Measurements from ENCODE around the gene SESN3. TPM values are rescaled to one million over a fixed set of nuclear protein-coding genes. Genes with fewer than 3 reads are reported as not detected.
"Not testable (repeated sequence)": the region's sequence is repeated elsewhere in the genome, so short reads cannot be mapped to it uniquely, and the experiment has no call there.

SESN3 gene
- polyA plus RNA-seq, 1 of the 3 experiments (the other 2 are of a cell fraction) = 1.7 TPM

DNA sequence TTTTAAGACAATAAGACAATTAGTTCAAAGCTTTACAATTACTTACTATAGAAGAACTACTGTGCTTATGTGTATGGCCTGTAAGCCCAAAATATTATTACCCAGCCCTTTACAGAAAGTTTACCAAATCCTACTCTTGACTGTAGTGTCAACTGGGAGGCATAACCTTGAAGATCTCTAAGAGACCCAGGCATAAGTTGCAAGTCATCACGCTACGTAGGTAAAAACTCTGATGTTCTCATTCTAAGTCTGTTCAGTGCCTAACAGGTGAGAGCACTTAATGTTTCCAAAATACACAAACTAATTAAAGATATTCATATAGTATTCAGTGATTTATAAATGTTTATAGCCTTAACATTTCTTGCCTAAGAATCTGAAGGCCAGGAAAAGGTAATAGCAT, 12.9 kb downstream of the SESN3 start:
- WGBS (ENCODE audit: low lambda C conversion rate) = 94% methylated on average over 2 of the region's 2 CpGs
- Histone ChIP-seq H3K9ac (no peak overlapping the region), H4K20me1 (ENCODE audit: insufficient read depth) (no peaks in the 10 kb centered on the region), H3K79me2 (ENCODE audit: insufficient read depth) (no peaks in the 10 kb centered on the region; the same call in 1 of the 2 replicates), H3K9me3 (no peaks in the 10 kb centered on the region), H3F3A (replicated peaks; ENCODE audit: insufficient read depth) (no peaks in the 10 kb centered on the region), H3K36me3 (replicated peaks in 1 of 2; ENCODE audit: control insufficient read depth in 1 of 2, insufficient read depth in 2 of 2, low read length in 1 of 2) (no peaks in the 10 kb centered on the region), H3K9me2 (no peaks in the 10 kb centered on the region), H2AFZ (ENCODE audit: low read depth) (no peak overlapping the region), H3K4me1 (ENCODE audit: control insufficient read depth in 1 of 2, insufficient read depth in 2 of 2, low read depth in 1 of 2, low read length in 1 of 2) (no peaks in the 10 kb centered on the region), H3K27me3 (ENCODE audit: insufficient read depth) (no peaks in the 10 kb centered on the region), H3K4me2 (no peak overlapping the region), H3K4me3 (ENCODE audit: low read depth in 2 of 2, low read length in 1 of 2) (no peak overlapping the region), H3K27ac (ENCODE audit: low read depth in 2 of 2, low read length in 1 of 2) (no peak overlapping the region)
- POLR2A ChIA-PET = no interaction called here
- CTCF ChIA-PET = no interaction called here
- DNase-seq = no peak
- no peak for TF ChIP-seq GATA2 (CRISPR knock-in tag; IDR thresholded peaks at IDR 0.05)
- TF ChIP-seq, protein P1, sequence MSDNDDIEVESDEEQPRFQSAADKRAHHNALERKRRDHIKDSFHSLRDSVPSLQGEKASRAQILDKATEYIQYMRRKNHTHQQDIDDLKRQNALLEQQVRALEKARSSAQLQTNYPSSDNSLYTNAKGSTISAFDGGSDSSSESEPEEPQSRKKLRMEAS (IDR thresholded peaks at IDR 0.05; ENCODE audit: low read depth) = no peak
- no peak for TF ChIP-seq ELF1 (IDR thresholded peaks at IDR 0.05)
- TF ChIP-seq RFX5 (IDR thresholded peaks at IDR 0.05; ENCODE audit: low read length) = no peak
- no peak for TF ChIP-seq SIN3A (IDR thresholded peaks at IDR 0.05; ENCODE audit: borderline replicate concordance, low read depth, low read length)

DNA sequence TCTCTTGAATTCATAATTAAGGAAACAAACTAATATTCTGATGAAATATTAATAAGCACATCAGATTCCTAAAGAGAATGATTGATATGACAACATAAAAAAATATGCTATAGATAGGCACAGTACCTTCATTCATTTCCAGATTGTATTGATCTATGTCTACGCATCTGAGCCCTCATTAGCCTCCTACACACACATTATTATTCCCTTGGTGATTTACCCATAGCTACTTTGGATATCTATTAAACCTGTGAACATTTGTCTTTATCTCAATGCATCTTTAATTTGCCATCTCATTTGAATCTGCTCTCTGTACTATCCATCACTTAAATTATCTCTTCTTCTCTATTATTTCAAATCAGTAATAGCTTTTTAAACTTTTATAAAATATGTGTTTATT, 18.4 kb downstream of the SESN3 start:
- ChIA-PET POLR2A (no interaction called here), CTCF (interaction anchor here (0.8 to 2.1 kb wide), 3 partner anchors 11 to 493 kb away, joined by 3 to 6 read pairs (median 5); no protein-coding TSS in a partner anchor)
- Histone ChIP-seq H3K4me2 (no peak overlapping the region), H3K27ac (ENCODE audit: low read depth in 2 of 2, low read length in 1 of 2) (no peak overlapping the region), H3K9me3 (no peaks in the 10 kb centered on the region), H3K79me2 (ENCODE audit: insufficient read depth) (no peaks in the 10 kb centered on the region), H3K4me1 (ENCODE audit: control insufficient read depth in 1 of 2, insufficient read depth in 2 of 2, low read depth in 1 of 2, low read length in 1 of 2) (peaks cover 0 to 4% of the 10 kb centered on the region in 2 experiments; a peak in 2 of 4 replicates), H3K4me3 (ENCODE audit: low read depth in 2 of 2, low read length in 1 of 2) (no peak overlapping the region), H3K9me2 (no peaks in the 10 kb centered on the region), H4K20me1 (ENCODE audit: insufficient read depth) (no peaks in the 10 kb centered on the region), H2AFZ (ENCODE audit: low read depth) (no peak overlapping the region), H3K36me3 (replicated peaks in 1 of 2; ENCODE audit: control insufficient read depth in 1 of 2, insufficient read depth in 2 of 2, low read length in 1 of 2) (no peaks in the 10 kb centered on the region), H3K9ac (no peak overlapping the region), H3K27me3 (ENCODE audit: insufficient read depth) (no peaks in the 10 kb centered on the region), H3F3A (replicated peaks; ENCODE audit: insufficient read depth) (no peaks in the 10 kb centered on the region)
- 42% methylated on average over 1 of the region's 1 CpG for WGBS (ENCODE audit: low lambda C conversion rate)
- DNase-seq = no peak
- TF ChIP-seq, protein P2, sequence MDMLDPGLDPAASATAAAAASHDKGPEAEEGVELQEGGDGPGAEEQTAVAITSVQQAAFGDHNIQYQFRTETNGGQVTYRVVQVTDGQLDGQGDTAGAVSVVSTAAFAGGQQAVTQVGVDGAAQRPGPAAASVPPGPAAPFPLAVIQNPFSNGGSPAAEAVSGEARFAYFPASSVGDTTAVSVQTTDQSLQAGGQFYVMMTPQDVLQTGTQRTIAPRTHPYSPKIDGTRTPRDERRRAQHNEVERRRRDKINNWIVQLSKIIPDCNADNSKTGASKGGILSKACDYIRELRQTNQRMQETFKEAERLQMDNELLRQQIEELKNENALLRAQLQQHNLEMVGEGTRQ (IDR thresholded peaks at IDR 0.05; ENCODE audit: borderline replicate concordance, low read depth, low read length) = no peak
- TF ChIP-seq RCOR1 (IDR thresholded peaks at IDR 0.05; ENCODE audit: low read length) (no peak), TCF12 (IDR thresholded peaks at IDR 0.05) (no peak)
- TF ChIP-seq, protein P3, sequence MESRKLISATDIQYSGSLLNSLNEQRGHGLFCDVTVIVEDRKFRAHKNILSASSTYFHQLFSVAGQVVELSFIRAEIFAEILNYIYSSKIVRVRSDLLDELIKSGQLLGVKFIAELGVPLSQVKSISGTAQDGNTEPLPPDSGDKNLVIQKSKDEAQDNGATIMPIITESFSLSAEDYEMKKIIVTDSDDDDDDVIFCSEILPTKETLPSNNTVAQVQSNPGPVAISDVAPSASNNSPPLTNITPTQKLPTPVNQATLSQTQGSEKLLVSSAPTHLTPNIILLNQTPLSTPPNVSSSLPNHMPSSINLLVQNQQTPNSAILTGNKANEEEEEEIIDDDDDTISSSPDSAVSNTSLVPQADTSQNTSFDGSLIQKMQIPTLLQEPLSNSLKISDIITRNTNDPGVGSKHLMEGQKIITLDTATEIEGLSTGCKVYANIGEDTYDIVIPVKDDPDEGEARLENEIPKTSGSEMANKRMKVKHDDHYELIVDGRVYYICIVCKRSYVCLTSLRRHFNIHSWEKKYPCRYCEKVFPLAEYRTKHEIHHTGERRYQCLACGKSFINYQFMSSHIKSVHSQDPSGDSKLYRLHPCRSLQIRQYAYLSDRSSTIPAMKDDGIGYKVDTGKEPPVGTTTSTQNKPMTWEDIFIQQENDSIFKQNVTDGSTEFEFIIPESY (IDR thresholded peaks at IDR 0.05; ENCODE audit: borderline replicate concordance, low read depth) = no peak

DNA sequence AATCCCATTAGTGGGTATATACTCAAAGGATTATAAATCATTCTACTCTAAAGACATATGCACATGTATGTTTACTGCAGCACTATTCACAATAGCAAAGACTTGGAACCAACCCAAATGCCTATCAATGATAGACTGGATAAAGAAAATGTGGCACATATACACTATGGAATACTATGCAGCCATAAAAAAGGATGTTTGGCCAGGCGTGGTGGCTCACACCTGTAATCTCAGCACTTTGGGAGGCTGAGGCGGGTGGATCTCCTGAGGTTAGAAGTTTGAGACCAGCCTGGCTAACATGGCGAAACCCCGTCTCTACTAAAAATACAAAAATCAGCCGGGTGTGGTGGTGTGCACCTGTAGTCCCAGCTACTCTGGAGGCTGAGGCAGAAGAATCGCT, 21.5 kb downstream of the SESN3 start:
- H3F3A ChIP-seq (replicated peaks; ENCODE audit: insufficient read depth); H3K36me3 ChIP-seq (replicated peaks in 1 of 2; ENCODE audit: control insufficient read depth in 1 of 2, insufficient read depth in 2 of 2, low read length in 1 of 2); H3K4me2 ChIP-seq; H2AFZ ChIP-seq (ENCODE audit: low read depth); H4K20me1 ChIP-seq (ENCODE audit: insufficient read depth); H3K4me3 ChIP-seq (ENCODE audit: low read depth in 2 of 2, low read length in 1 of 2); H3K27ac ChIP-seq (ENCODE audit: low read depth in 2 of 2, low read length in 1 of 2); H3K27me3 ChIP-seq (ENCODE audit: insufficient read depth); H3K9me2 ChIP-seq; CTCF ChIA-PET; POLR2A ChIA-PET; H3K4me1 ChIP-seq (ENCODE audit: control insufficient read depth in 1 of 2, insufficient read depth in 2 of 2, low read depth in 1 of 2, low read length in 1 of 2); DNase-seq; H3K9me3 ChIP-seq; H3K9ac ChIP-seq; H3K79me2 ChIP-seq (ENCODE audit: insufficient read depth): not testable (repeated sequence)
- 89% methylated on average over 6 of the region's 6 CpGs for WGBS (ENCODE audit: low lambda C conversion rate)

Data from SK-N-SH (cell line).